Measurements from ENCODE around the gene KCNJ10.

DNA sequence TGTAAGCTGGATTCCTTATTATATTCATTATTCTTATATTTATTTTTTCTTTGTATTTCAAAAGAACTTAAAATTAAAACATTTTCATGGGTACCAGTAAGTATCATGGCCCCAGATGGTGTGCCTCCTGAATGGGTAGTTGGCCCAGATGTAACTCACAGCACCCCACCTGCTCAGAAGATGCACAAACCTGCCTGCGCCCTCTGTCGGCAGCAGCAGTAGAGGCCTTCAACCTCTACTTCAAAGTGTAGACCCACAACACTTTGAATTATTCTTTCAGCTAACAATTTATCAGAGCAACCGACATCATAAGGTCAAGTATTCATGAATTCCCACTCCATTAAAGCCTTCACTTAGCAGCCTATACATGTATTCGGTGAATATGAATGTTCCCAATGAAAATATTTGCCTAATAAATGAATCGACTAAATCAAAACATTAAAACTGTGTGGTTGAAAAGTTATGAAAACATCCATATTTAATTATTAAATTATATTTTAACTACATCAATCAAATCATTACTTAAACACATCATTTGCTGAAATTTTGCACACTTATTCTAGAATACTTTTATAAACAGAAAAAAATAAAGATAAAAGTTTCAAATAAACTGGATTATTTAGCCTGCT, 63.5 kb downstream of the KCNJ10 start:
- TF ChIP-seq, protein P1, sequence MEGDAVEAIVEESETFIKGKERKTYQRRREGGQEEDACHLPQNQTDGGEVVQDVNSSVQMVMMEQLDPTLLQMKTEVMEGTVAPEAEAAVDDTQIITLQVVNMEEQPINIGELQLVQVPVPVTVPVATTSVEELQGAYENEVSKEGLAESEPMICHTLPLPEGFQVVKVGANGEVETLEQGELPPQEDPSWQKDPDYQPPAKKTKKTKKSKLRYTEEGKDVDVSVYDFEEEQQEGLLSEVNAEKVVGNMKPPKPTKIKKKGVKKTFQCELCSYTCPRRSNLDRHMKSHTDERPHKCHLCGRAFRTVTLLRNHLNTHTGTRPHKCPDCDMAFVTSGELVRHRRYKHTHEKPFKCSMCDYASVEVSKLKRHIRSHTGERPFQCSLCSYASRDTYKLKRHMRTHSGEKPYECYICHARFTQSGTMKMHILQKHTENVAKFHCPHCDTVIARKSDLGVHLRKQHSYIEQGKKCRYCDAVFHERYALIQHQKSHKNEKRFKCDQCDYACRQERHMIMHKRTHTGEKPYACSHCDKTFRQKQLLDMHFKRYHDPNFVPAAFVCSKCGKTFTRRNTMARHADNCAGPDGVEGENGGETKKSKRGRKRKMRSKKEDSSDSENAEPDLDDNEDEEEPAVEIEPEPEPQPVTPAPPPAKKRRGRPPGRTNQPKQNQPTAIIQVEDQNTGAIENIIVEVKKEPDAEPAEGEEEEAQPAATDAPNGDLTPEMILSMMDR (tag by site-specific recombination; IDR thresholded peaks at IDR 0.05), result peak; percentile 73
- TF ChIP-seq ZNF670 (tag by site-specific recombination; IDR thresholded peaks at IDR 0.05; ENCODE audit: low read depth) (no peak), ZNF366 (tag by site-specific recombination; conservative IDR thresholded peaks at IDR 0.05) (no peak), PRDM1 (tag by site-specific recombination; IDR thresholded peaks at IDR 0.05) (no peak)
